RWPE2 (cell line): Measurements from ENCODE around the gene NES.

Experiments
- ATAC-seq: fragments of 200-7000 bp; cut with Tn5 transposase; 3 replicates; pipeline ENCODE4 v1.9.1; 2021; ENCODE audit warnings: low read depth
- DNase-seq: peaks from one replicate; pipeline ENCODE4 v3.0.0-alpha.2; 2020; ENCODE audit warnings: low spot score
- H3K27ac ChIP-seq: fragments of 450-650 bp; 2 replicates; pipeline ENCODE4 v1.5.1; 2017; ENCODE audit warnings: mild to moderate bottlenecking; ENCODE audit not compliant: poor library complexity, severe bottlenecking
- H3K27me3 ChIP-seq: fragments of 250-450 bp; sonication (Bioruptor Pico); 2 replicates; pipeline ENCODE4 v1.5.1; 2021; ENCODE audit warnings: mild to moderate bottlenecking, moderate library complexity; ENCODE audit not compliant: insufficient read depth, poor library complexity, severe bottlenecking
- H3K36me3 ChIP-seq: fragments of 250-450 bp; sonication (Bioruptor Pico); 2 replicates; pipeline ENCODE4 v1.5.1; 2020; ENCODE audit warnings: low read depth, mild to moderate bottlenecking, moderate library complexity
- H3K4me1 ChIP-seq: fragments of 250-450 bp; sonication (Bioruptor Pico); 2 replicates; pipeline ENCODE4 v1.5.1; 2021; ENCODE audit warnings: mild to moderate bottlenecking, moderate library complexity; ENCODE audit not compliant: insufficient read depth, poor library complexity, severe bottlenecking
- H3K4me3 ChIP-seq: fragments of 250-450 bp; sonication (Bioruptor Pico); 2 replicates; pipeline ENCODE4 v1.5.1; 2021; ENCODE audit warnings: mild to moderate bottlenecking, moderate library complexity; ENCODE audit not compliant: severe bottlenecking
- H3K9me3 ChIP-seq: fragments of 250-450 bp; sonication (Bioruptor Pico); 2 replicates; pipeline ENCODE4 v1.5.1; 2021; ENCODE audit warnings: mild to moderate bottlenecking, moderate library complexity; ENCODE audit not compliant: severe bottlenecking
- CTCF ChIP-seq: fragments of 450-650 bp; IDR thresholded peaks from one replicate; pipeline ENCODE4 v1.5.1; 2017; ENCODE audit warnings: mild to moderate bottlenecking, moderate library complexity; ENCODE audit not compliant: poor library complexity, severe bottlenecking

The NES gene

DNA sequence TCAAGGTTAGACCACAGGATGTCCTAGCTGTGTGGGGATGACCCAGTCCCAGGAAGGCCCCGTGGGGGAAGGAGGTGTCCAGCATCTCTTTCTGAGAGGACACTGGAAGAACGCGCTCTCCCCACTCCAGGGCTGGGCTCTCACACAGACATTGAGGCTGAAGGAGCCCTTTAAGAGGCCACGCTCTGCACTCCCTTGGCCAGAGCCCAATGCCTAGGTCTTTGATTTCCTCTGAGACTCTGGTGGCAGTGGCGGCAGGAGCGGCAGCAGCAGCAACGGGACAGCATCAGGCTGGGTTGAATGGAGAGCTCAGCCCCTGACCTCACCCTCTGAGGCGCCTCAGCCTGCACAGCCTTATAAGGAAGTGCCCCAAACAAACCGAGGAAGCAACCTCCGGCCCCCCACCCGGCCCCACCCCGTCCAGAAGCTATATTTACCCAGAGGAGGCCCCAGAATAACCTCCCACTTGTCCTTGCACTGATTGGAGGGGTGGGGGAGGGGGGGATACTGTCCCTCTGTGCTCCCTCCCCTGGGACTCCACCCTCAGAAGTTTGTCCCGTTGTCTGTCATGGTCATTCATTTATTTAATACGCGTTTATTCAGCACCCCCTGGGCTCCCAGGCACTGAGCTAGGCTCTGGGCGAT is 12.3 kb downstream of the NES start:
- Histone ChIP-seq H3K4me3 (no peak overlapping the region), H3K9me3 (no peaks in the 10 kb centered on the region), H3K4me1 (peaks cover 10% of the 10 kb centered on the region), H3K27ac (no peak overlapping the region), H3K36me3 (no peaks in the 10 kb centered on the region), H3K27me3 (no peaks in the 10 kb centered on the region)
- ATAC-seq (no peak), DNase-seq (no peak)
- TF ChIP-seq CTCF = no peak

DNA sequence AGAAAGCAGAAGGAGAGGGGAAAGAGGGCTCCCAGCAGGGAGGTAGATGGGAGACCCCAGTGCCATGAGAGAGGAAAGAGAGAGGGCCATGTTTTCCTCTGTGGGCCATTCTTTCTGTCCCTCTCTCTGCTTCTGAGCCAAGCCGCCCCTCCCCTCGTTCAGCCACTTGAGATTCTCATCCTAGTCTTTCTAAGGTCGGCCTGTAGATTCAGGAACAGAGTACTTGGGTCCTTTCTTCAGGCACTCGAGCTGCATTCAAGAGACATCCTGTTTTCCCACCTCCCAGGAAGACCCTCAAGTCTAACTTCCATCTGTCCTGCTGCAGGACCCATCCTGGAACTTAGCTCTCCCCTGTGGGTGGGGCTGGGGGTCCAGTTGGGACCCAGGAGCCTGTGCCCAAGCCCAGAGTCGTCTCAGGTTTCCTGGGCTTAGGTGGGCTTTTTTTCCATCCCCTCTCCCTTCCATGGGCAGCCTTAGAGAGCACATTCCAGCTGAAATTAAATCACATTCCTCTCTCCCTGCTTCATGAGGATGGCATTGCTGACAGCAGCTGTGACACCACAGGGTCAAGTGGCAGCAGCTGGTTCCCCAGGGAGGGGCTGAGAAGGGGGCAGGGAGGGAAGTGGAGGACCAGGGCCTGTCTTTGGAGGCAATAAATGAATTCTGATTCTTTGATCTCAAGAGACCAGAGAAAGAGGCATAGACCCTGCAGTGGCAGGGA is 13.0 kb downstream of the NES start:
- Histone ChIP-seq H3K4me3 (no peak overlapping the region), H3K27ac (no peak overlapping the region), H3K36me3 (no peaks in the 10 kb centered on the region), H3K4me1 (peaks cover 16% of the 10 kb centered on the region), H3K9me3 (no peaks in the 10 kb centered on the region), H3K27me3 (no peaks in the 10 kb centered on the region)
- no peak for TF ChIP-seq CTCF
- DNase-seq = no peak
- ATAC-seq = no peak

DNA sequence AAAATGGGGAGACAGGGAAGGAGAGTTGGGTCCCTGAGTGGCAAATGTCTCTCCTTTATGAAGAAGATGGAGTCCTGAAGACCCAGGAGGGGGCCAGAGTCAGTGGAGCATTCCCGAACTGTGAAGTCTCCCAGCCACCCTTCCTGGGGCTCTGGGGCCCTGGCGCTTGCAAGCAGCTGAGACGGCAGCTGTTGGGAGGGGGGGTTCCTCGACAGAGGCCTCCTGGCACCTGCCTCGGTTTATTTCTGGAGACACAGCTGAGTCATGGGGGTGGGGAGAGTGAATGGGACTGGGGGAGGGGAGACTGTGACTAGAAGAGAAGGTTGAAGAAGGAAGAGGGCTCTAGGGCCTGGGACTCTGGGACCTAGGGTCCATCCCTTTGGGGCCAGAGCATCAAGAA is 14.0 kb downstream of the NES start:
- Histone ChIP-seq H3K36me3 (no peaks in the 10 kb centered on the region), H3K4me1 (peaks cover 16% of the 10 kb centered on the region), H3K9me3 (no peaks in the 10 kb centered on the region), H3K27me3 (no peaks in the 10 kb centered on the region), H3K4me3 (no peak overlapping the region), H3K27ac (no peak overlapping the region)
- no peak for DNase-seq
- ATAC-seq = no peak
- no peak for TF ChIP-seq CTCF

DNA sequence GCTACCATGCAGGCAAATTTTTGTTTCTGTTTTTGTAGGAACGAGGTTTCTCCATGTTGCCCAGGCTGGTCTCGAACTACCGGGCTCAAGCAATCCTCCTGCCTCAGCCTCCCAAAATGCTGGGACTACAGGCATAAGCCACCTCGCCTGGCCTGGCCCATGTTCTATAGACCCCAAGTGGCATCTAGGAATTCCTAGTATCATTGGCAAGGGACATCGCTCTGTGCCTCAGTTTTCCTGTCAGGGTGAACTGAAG is 14.5 kb downstream of the NES start:
- Histone ChIP-seq H3K4me1 (peaks cover 16% of the 10 kb centered on the region), H3K36me3 (no peaks in the 10 kb centered on the region), H3K27me3 (no peaks in the 10 kb centered on the region), H3K27ac (no peak overlapping the region), H3K4me3 (no peak overlapping the region), H3K9me3 (no peaks in the 10 kb centered on the region)
- TF ChIP-seq CTCF = no peak
- ATAC-seq = no peak
- DNase-seq = no peak
